Superior temporal gyrus (tissue), 1 donor: ENCODE measurements around the gene SALL3.

Experiments
- DNase-seq: peaks from one replicate; pipeline ENCODE4 v3.0.0-alpha.2; 2016; ENCODE audit errors: extremely low spot score

Gene SALL3

GRCh38 chr18:78965917-78966792, 13.5 kb upstream of the SALL3 start:
- DNase-seq: no peak

DNA sequence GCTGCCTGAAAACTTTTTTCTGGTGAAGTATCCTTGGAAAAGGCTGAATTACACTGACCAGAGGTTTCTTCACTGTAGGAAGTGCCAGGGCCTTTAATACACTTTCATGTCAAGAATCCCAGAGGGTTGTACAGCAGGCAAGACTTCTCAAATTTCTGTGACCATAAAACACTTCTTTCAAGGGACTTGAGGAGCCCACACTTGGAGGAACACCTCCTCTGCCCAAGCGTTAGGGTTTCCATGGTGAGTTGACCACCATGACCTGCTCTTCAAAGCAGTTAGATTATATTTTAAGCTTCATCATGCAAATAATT, 12.9 kb upstream of the SALL3 start:
- no peak for DNase-seq

DNA sequence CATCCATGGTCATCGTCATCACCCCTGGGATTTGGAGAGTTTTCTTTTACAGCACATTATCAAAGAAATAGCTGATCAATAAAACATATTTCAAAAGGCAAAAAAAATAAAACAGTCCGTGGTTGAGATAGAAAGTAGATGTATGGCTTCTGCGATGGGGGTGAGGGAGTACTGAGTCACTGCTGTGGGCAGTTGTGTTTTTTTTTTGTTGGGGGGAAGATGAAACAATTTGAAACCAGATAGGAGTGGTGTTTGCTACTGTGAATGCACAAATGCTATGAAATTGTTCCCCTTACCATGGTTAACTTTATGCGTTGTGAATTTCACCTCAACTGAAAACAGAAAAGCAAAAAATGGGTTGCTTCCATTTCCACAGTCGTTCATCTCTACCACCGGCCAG, 11.9 kb upstream of the SALL3 start:
- DNase-seq: no peak

DNA sequence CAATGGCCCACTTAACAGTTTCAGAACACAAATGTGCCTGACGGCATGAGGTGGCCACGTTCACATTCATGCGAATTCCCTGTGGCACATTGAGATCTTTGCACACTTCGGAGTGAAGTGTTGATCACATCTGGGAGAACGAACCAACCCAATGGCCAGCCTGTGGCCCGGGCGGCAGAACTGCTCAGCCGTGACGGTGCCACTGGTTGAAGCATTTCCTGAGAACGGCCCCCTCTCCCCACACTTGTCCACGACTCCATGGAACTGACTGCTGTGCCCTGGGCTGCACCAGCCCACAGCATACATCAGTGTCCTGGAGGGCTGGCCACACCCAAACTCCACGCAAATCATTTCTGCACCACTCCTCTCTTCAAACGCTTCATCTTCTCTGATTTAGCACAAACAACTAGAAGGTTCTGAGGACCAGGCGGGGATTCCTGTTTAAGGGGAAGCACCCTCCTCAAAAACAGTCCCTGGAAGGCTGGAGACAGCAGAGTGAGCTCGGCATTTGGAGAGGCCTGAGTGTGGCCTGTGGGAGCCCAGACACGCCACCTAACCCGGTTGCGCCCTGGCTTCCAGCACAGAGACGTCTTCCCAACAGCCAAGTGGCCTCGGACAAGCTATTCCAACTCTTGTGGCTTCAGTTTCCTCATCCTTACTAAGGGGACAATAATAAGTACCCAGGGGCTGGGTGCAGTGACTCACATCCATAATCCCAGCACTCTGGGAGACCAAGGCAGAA, 9.9 kb upstream of the SALL3 start:
- no peak for DNase-seq

- no peak for DNase-seq
Observed at GRCh38 chr18:78970774-78971333, 8.8 kb upstream of the SALL3 start.

GRCh38 chr18:78971511-78972245, 7.9 kb upstream of the SALL3 start:
- no peak for DNase-seq

DNA sequence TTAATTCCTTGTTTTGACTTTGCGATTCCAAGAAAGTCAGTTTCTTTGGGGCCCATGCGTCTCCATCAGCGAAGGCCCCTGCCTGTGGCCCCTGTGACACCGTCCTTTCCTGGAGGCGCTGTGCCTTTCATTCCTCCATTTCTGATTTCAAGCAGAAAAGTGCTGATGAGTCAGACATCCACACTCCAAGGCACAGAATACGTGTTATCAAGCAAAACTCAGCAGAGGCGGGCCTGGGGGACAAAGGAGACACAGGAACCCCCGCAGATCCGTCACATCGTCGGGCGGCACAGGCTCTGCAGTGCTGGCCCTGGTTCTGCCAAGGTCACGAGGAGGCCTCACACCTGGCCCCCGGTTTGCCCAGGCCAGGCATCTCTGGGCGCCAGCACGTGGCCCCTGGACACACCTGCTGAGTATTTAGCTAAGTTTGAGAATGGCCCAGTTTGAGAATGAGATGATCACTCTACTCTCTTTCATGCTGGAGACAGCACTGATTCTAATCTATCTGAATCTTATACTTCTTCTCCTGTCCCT, 7.2 kb upstream of the SALL3 start:
- no peak for DNase-seq

GRCh38 chr18:78972930-78973331, 6.7 kb upstream of the SALL3 start:
- no peak for DNase-seq

GRCh38 chr18:78973357-78974083, 6.1 kb upstream of the SALL3 start:
- no peak for DNase-seq

GRCh38 chr18:78974115-78974761, 5.4 kb upstream of the SALL3 start:
- DNase-seq: no peak

DNA sequence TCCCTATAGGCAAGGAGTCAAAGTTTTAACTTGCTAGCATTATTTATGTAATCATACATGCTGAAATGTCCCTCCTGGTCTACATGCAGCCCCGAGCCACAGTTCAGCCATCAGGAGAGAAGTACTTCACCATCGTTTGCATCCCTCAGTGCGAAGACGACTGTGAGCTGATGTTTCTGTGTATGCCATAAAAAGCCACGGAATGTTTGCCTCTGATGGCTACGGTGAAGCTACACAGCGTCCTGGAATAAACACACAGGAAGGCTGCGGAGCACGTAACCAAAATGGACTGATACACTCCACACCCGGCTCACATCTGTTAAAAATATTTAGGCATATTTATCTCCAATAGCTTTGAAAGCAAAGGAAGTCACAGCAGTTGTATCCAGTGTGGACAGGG, 4.3 kb upstream of the SALL3 start:
- DNase-seq: no peak

GRCh38 chr18:78975699-78976335, 3.8 kb upstream of the SALL3 start:
- DNase-seq: no peak

GRCh38 chr18:78976765-78977636, 2.6 kb upstream of the SALL3 start:
- DNase-seq: no peak

DNA sequence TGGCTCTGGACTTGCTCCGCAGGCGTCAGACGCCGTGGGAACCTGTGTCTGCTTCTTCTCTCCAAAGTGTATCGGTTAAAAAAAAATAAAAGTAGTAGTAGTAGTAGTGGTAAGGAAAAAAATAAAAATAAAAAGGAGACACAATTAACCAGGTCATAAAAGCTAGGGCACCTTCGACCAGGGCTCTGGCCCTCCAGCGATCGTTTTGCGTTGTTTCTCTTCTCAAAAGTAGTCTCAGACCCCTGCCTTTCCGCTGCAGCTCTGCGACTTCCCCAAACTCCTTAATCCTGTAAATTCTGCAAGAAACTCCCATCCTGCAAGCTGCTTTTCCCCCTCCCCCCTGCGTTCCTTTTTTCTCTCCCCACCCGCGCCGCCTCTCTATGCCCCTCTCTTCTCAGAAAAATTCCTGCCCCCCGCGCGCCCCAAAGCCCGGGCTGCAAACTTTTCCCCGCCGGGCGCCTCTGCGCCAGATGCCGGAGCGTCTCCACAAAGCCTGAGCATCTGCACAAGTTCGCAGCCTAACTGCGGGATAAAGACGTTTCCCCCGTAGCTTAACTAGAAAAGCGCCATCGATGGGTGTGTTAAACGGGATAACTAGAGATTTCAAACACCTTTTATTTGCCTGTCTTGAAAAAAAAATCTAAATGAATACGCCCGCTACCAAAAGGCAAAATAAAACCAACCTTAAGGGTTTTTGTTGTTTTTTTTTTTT, 1.8 kb upstream of the SALL3 start:
- DNase-seq: no peak

DNA sequence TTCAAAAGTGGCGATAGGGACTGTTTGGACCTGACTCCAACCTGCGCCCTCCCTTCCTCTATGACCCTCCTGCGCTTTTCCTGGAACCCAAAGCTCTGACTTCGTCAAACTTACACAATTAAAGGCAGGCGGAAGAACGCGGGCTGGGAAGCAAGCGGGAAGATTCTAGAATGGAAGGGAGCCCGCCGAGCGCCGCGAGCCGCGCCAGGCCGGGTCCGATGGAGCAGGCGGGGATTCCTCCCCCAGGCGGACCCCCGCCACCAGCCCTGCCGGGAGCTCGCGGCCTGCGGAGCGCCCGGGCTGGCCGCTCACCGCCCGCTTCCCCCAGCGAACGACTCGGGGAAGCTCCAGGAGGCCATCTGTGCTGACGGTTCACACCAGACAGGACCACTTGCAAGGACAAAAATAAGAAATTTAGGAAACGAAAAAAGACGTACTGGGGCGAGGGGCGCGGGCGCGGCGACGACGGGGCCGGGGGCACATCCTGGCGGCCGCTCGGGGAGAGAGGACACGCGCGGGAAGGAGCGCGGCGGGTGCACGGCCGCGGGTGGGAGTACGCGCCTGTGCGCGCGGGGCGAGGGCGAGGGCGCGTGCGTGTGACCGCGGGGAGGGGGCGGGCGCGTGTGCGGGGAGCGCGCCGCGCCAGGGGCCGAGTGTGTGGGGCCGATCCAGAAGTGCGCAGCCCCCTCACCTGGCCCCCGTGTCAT, 1.1 kb upstream of the SALL3 start:
- no peak for DNase-seq

GRCh38 chr18:78979056-78979729, 425 bp upstream of the SALL3 start:
- DNase-seq: no peak

DNA sequence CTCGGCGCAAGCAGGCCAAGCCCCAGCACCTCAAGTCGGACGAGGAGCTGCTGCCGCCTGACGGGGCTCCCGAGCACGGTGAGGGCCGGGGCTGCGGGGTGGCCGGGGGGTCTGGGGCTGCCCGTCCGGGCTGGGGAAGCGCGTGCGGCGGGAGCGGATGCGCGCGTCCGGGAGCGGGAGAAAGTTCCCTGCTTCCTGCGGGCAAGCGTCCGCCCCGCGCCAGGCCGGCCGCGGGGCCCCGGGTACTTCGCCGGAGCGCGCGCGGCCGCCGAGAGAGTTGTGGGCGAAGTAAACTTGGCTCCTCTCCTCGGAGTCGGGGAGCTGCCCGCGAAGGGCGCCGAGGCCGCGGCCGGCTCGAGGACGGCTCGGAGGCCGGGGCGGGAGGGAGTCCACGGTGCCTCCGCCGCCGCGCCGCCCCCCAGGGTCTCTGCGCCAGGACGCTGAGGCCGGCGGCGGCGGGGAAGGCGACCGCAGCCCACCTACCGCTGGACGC, 707 bp downstream of the SALL3 start:
- DNase-seq: no peak
